CD14-positive monocyte (primary cell): ENCODE data around the gene GRIK4. TPM values are rescaled to one million over a fixed set of nuclear protein-coding genes. Genes with fewer than 3 reads are reported as not detected.
A peak's percentile ranks its signal among the peaks of the same experiment; 100 is the strongest.

Experiments
- DNase-seq, 3 donors: peaks; one replicate each; pipeline ENCODE4 v3.0.0-alpha.2; 2011 to 2022
- H2AFZ ChIP-seq: 2 replicates; pipeline ENCODE4 v1.6.0; 2012; ENCODE audit warnings: mild to moderate bottlenecking, low read depth, low read length, inconsistent platforms; ENCODE audit not compliant: insufficient read depth, poor library complexity, severe bottlenecking
- H3K27ac ChIP-seq, 2 donors: 1 replicate in 1 of 2; 2 replicates in 1 of 2; pipeline ENCODE4 v1.5.1; 2012 to 2013; ENCODE audit warnings: low read length in 2 of 2, control low read depth in 1 of 2, inconsistent platforms in 1 of 2, low read depth in 1 of 2, mild to moderate bottlenecking in 1 of 2
- H3K27me3 ChIP-seq, 2 donors: one replicate each; pipeline versions ENCODE4 v1.6.0 to v1.6.1; 2011 to 2013; ENCODE audit warnings: low read length in 2 of 2; ENCODE audit not compliant: control insufficient read depth in 2 of 2, insufficient read depth in 2 of 2
- H3K36me3 ChIP-seq, 2 donors: replicated peaks in 1 of 2; 1 replicate in 1 of 2; 2 replicates in 1 of 2; pipeline versions ENCODE4 v1.5.1 to v1.6.1; 2012 to 2013; ENCODE audit warnings: low read length in 2 of 2, control low read depth in 1 of 2, inconsistent platforms in 1 of 2, mild to moderate bottlenecking in 1 of 2; ENCODE audit not compliant: insufficient read depth in 2 of 2, control insufficient read depth in 1 of 2
- H3K4me1 ChIP-seq, 2 donors: 1 replicate in 1 of 2; 2 replicates in 1 of 2; pipeline versions ENCODE4 v1.5.1 to v1.6.1; 2012 to 2013; ENCODE audit warnings: low read length in 2 of 2, control low read depth in 1 of 2, inconsistent platforms in 1 of 2, mild to moderate bottlenecking in 1 of 2, moderate library complexity in 1 of 2; ENCODE audit not compliant: insufficient read depth in 2 of 2, control insufficient read depth in 1 of 2
- H3K4me2 ChIP-seq: replicated peaks from 2 replicates; pipeline ENCODE3; 2012; ENCODE audit warnings: low read length, moderate library complexity, mild to moderate bottlenecking; ENCODE audit not compliant: poor library complexity, severe bottlenecking; ENCODE audit errors: extremely low read depth
- H3K4me3 ChIP-seq, 3 experiments: fragments of 200-600 bp in 1 of 3; sonication (generic) in 1 of 3; replicated peaks in 1 of 3; 1 replicate in 2 of 3; 2 replicates in 1 of 3; pipeline ENCODE4 v1.5.1; 2011 to 2013; ENCODE audit warnings: low read length in 3 of 3, mild to moderate bottlenecking in 3 of 3, control low read depth in 2 of 3, low read depth in 2 of 3, inconsistent platforms in 1 of 3, moderate library complexity in 1 of 3
- H3K79me2 ChIP-seq: 2 replicates; pipeline ENCODE4 v1.6.0; 2012; ENCODE audit warnings: mild to moderate bottlenecking, control low read depth, inconsistent platforms, low read length, moderate library complexity; ENCODE audit not compliant: insufficient read depth
- H3K9ac ChIP-seq: 2 replicates; pipeline ENCODE4 v1.6.0; 2017; ENCODE audit warnings: low read length, mild to moderate bottlenecking; ENCODE audit not compliant: insufficient read depth, poor library complexity, severe bottlenecking
- H3K9me3 ChIP-seq, 2 donors: replicated peaks in 1 of 2; 1 replicate in 1 of 2; 2 replicates in 1 of 2; pipeline versions ENCODE4 v1.5.1 to v1.6.1; 2012 to 2013; ENCODE audit warnings: low read length in 2 of 2, control low read depth in 1 of 2; ENCODE audit not compliant: control insufficient read depth in 1 of 2, insufficient read depth in 1 of 2
- H4K20me1 ChIP-seq: 2 replicates; pipeline ENCODE4 v1.6.0; 2012; ENCODE audit warnings: mild to moderate bottlenecking, low read length, control low read depth, moderate library complexity; ENCODE audit not compliant: insufficient read depth
- H3K27ac Mint-ChIP-seq, 7 donors: one replicate each; pipeline ENCODE4 v1.8.0; 2020; ENCODE audit warnings: mild to moderate bottlenecking in 7 of 7, mixed read lengths in 7 of 7, moderate library complexity in 6 of 7, inconsistent platforms in 2 of 7
- H3K27me3 Mint-ChIP-seq, 3 donors: one replicate each; pipeline ENCODE4 v1.8.0; 2021 to 2022; ENCODE audit warnings: low read depth in 3 of 3, mild to moderate bottlenecking in 3 of 3, mixed read lengths in 3 of 3, moderate library complexity in 3 of 3, inconsistent platforms in 1 of 3
- H3K36me3 Mint-ChIP-seq, 2 donors: one replicate each; pipeline ENCODE4 v1.8.0; 2020; ENCODE audit warnings: mixed read lengths in 2 of 2, inconsistent platforms in 1 of 2, mild to moderate bottlenecking in 1 of 2
- H3K4me1 Mint-ChIP-seq: one replicate; pipeline ENCODE4 v1.8.0; 2020; ENCODE audit warnings: mild to moderate bottlenecking, mixed read lengths
- H3K4me3 Mint-ChIP-seq, 2 donors: one replicate each; pipeline ENCODE4 v1.8.0; 2020; ENCODE audit warnings: mild to moderate bottlenecking in 2 of 2, mixed read lengths in 2 of 2, moderate library complexity in 1 of 2
- H3K9me3 Mint-ChIP-seq, 7 donors: one replicate each; pipeline ENCODE4 v1.8.0; 2020 to 2022; ENCODE audit warnings: mixed read lengths in 7 of 7, mild to moderate bottlenecking in 6 of 7, moderate library complexity in 6 of 7, inconsistent platforms in 2 of 7
- WGBS: methylation state at CpG from one replicate; pipeline ENCODE4 v1.1.5; 2013; ENCODE audit warnings: missing lambda C conversion rate; ENCODE audit not compliant: insufficient coverage; 5-methylcytosine and 5-hydroxymethylcytosine counted together
- intact Hi-C, 2 donors: fragments of 100-400 bp; cut with micrococcal nuclease; formaldehyde crosslinking; loops; one replicate each; pipeline versions ENCODE4 v1.15.0 to v1.15.1; 2023
- polyA plus RNA-seq, 3 donors: library from polyadenylated mRNA; depleted of rRNA in 1 of 3; unstranded in 2 of 3; stranded (reverse) in 1 of 3; fragments of 300-500 nt in 2 of 3; fragments of >200 nt in 1 of 3; fragmentation: Illumina TruSeq in 2 of 3; gene quantifications; 1 replicate in 2 of 3; 2 replicates in 1 of 3; pipeline ENCODE4 v1.2.3, GENCODE V29; 2012 to 2021
- TF ChIP-seq, protein P1 (sequence below): fragments of 200-600 bp; IDR thresholded peaks from one replicate; pipeline ENCODE4 v1.8.0; 2022; ENCODE audit warnings: antibody characterized with exemption, mild to moderate bottlenecking

GRIK4 gene
- polyA plus RNA-seq, 3 donors: not detected

GRCh38 chr11:120651836-120652235 lies 140.3 kb downstream of the GRIK4 start:
- no peaks in the 10 kb centered on the region for H3K4me1 ChIP-seq
- H3K4me3 ChIP-seq: no peak overlapping the region
- H3K9ac ChIP-seq: no peak overlapping the region
- Mint-ChIP-seq H3K4me1 (no peaks in the 10 kb centered on the region), H3K36me3 (no peaks in the 10 kb centered on the region), H3K27me3 (peaks cover 4 to 5% (median 4%) of the 10 kb centered on the region in 3 donors), H3K4me3 (no peak overlapping the region), H3K27ac (peak overlapping the region in 1 of 7 donors; percentile 78), H3K9me3 (peaks cover 0 to 2% (median 0%) of the 10 kb centered on the region in 7 donors)
- H3K27ac ChIP-seq: no peak overlapping the region
- H3K27me3 ChIP-seq: peaks cover 0 to 2% of the 10 kb centered on the region in 2 donors
- no peak for DNase-seq
- H3K36me3 ChIP-seq: no peaks in the 10 kb centered on the region
- H2AFZ ChIP-seq: no peak overlapping the region
- no peaks in the 10 kb centered on the region for H4K20me1 ChIP-seq
- no CpG with 5 or more reads among the region's 6 CpGs for WGBS
- TF ChIP-seq, protein P1, sequence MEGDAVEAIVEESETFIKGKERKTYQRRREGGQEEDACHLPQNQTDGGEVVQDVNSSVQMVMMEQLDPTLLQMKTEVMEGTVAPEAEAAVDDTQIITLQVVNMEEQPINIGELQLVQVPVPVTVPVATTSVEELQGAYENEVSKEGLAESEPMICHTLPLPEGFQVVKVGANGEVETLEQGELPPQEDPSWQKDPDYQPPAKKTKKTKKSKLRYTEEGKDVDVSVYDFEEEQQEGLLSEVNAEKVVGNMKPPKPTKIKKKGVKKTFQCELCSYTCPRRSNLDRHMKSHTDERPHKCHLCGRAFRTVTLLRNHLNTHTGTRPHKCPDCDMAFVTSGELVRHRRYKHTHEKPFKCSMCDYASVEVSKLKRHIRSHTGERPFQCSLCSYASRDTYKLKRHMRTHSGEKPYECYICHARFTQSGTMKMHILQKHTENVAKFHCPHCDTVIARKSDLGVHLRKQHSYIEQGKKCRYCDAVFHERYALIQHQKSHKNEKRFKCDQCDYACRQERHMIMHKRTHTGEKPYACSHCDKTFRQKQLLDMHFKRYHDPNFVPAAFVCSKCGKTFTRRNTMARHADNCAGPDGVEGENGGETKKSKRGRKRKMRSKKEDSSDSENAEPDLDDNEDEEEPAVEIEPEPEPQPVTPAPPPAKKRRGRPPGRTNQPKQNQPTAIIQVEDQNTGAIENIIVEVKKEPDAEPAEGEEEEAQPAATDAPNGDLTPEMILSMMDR: no peak
- no peaks in the 10 kb centered on the region for H3K9me3 ChIP-seq
- no peaks in the 10 kb centered on the region for H3K79me2 ChIP-seq
- H3K4me2 ChIP-seq: no peak overlapping the region
- intact Hi-C loops: no loop called here

GRCh38 chr11:120652705-120653335 lies 141.3 kb downstream of the GRIK4 start:
- peaks cover 0 to 2% of the 10 kb centered on the region in 2 donors for H3K27me3 ChIP-seq
- H3K4me2 ChIP-seq: no peak overlapping the region
- no peaks in the 10 kb centered on the region for H4K20me1 ChIP-seq
- WGBS: 94% methylated on average over 2 of the region's 3 CpGs
- DNase-seq: no peak
- no peaks in the 10 kb centered on the region for H3K9me3 ChIP-seq
- no peak overlapping the region for H2AFZ ChIP-seq
- intact Hi-C loops: no loop called here
- Mint-ChIP-seq H3K9me3 (peaks cover 0 to 2% (median 0%) of the 10 kb centered on the region in 7 donors), H3K4me3 (no peak overlapping the region), H3K36me3 (no peaks in the 10 kb centered on the region), H3K27ac (no peak overlapping the region), H3K4me1 (no peaks in the 10 kb centered on the region), H3K27me3 (peaks cover 4 to 5% (median 4%) of the 10 kb centered on the region in 3 donors)
- H3K9ac ChIP-seq: no peak overlapping the region
- no peak overlapping the region for H3K4me3 ChIP-seq
- H3K4me1 ChIP-seq: no peaks in the 10 kb centered on the region
- H3K27ac ChIP-seq: no peak overlapping the region
- TF ChIP-seq, protein P1: no peak
- H3K79me2 ChIP-seq: no peaks in the 10 kb centered on the region
- no peaks in the 10 kb centered on the region for H3K36me3 ChIP-seq
